Islet precursor cell (in vitro differentiated cells): Measurements from ENCODE around the gene NTSR1.
A peak's percentile ranks its signal among the peaks of the same experiment; 100 is the strongest.

Source experiments
- DNase-seq: peaks from one replicate; pipeline ENCODE4 v3.0.0-alpha.2; 2018

NTSR1 gene

GRCh38 chr20:62694868-62695267 is 13.8 kb upstream of the NTSR1 start:
- no peak for DNase-seq

GRCh38 chr20:62695448-62696414 is 12.9 kb upstream of the NTSR1 start:
- no peak for DNase-seq

GRCh38 chr20:62696434-62696957 is 12.1 kb upstream of the NTSR1 start:
- no peak for DNase-seq

DNA sequence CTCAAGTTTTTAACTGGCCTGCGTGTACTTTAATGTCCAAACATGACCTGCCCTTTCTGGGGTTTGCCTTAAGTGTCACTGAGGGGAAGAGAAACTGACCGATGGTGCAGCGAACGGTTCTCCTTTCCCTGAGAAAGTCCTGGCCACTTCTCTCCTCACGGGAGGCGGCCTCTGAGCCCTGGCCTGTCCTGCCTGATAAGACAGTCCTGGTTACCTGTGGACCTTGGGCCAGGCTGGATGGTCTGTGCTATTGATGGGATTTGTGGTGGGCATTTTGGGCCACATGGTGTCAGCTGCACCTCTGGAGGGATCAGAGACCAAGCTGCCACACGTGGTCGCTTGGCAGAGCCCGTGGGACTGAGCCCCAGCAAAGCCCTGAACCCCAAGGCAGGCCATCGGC is 11.6 kb upstream of the NTSR1 start:
- no peak for DNase-seq

GRCh38 chr20:62697468-62697912 is 11.1 kb upstream of the NTSR1 start:
- no peak for DNase-seq

DNA sequence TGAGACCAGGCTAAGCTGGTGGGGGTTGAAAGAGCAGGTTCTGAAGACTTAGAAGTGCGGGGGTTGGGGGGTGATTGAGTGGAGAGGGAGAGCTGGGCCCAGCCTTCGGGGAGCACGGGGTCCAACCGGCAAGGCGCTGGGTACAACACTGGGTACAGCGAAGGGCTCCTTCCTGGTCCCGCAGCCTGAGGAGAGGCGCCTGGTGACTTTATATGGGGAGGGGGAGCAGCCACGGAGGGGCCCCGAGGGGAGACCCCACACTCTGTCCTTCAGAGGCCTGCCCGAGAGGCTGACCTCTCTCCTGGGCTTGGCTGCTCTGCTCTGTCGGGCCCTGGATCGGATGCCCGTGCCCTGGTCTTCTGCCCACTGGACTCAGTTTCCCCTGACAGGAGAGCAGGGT is 10.4 kb upstream of the NTSR1 start:
- no peak for DNase-seq

- no peak for DNase-seq
These were observed 9.3 kb upstream of the NTSR1 start for GRCh38 chr20:62699296-62699695.

DNA sequence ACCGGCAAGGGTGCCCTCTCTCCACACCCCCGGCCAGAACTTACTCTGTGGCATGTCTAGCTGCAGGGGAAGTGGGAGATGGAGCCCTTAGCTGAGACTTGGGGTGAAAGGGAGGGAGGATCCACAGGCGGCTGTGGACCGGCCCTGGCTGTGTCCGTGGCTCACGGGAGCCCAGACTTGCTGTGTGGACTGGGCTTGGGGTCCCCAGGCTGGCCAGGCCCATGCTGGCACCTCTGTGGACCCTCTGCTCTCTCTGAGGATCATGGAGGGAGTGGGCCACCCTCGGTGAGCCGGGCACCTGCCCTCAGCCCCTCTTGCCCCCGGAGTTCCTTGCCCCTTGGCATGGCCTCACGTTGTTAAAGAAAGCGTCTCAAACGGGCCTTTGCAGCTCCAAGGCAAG is 8.9 kb upstream of the NTSR1 start:
- no peak for DNase-seq

GRCh38 chr20:62700261-62700930 is 8.2 kb upstream of the NTSR1 start:
- DNase-seq: no peak

GRCh38 chr20:62701161-62702012 is 7.2 kb upstream of the NTSR1 start:
- DNase-seq: no peak

DNA sequence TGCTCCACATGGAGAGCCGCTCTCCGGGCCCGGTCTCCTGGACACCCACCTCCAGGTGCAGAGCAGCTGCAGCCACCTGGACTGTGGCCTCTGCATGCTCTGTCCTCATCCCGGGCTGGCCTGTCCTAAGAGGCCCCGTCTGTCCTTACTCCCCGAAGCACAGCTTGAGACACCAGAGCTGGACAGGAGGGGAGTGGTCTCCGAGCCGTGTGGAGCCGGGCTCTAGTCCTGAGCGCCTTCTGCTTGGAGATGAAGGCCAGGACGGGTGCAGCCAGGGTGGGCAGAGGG is 6.7 kb upstream of the NTSR1 start:
- DNase-seq: no peak

DNA sequence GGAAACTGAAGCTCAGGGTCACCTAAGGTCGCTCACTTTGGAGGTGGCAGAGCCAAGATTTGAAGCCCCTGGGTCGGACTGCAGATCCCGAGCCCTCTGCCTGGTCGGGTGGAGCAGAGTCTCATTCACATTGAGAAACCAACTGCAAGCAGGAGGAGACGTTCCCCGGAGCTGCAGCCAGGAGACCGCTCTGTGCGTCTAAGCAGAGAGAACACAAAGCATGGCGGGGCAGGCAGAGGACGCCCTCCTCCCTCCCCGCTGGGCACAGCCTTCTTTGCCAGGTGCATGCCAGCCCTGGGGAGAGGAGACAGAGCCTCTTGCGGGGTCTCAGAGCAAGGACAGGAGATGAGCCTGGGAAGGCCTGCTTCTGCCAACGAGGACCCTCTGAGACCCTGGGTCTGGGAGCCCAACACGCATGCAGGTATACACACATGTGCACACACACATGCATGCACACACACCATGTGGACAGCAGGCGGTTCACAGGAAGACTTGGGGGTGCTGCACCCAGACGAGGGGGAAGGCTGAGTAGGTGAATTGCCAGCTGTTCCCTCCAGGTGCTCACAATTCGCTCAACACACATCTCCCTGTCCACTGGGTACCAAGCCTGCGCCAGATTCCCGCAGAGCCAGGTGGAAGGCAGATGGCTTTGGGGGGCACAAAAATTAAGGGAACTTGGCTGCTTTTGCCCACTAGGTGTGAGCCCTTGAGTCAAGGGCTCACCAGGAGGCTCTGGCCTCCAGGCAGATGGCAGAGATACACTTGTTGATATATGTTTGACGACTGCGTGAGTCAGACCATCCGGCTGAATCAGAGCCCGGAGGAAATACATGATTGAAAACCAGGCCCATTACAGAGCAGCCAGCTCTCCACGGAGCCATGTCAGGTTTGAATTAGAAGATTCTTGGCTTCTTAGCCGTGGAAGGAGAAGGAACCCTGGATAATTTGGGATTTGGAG is 5.5 kb upstream of the NTSR1 start:
- peak; percentile 80 for DNase-seq

DNA sequence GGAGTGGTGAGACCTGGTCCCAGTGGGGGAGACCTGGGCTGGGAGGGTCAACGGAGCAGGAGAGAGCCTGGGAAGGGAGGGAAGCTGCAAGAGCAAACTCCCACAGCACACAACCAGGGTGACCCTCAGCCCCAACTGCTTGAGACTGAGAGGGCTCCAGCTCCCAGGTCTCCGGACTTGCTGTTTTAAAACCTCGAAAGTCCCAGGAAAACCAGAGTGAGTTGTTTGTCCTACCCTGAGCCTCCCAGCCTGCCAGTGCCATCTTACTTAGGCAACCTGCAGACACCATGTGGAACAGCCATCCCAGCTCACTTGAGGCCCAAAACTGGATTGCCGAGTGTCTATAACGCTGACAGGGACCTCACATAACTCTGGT is 4.8 kb upstream of the NTSR1 start:
- no peak for DNase-seq

DNA sequence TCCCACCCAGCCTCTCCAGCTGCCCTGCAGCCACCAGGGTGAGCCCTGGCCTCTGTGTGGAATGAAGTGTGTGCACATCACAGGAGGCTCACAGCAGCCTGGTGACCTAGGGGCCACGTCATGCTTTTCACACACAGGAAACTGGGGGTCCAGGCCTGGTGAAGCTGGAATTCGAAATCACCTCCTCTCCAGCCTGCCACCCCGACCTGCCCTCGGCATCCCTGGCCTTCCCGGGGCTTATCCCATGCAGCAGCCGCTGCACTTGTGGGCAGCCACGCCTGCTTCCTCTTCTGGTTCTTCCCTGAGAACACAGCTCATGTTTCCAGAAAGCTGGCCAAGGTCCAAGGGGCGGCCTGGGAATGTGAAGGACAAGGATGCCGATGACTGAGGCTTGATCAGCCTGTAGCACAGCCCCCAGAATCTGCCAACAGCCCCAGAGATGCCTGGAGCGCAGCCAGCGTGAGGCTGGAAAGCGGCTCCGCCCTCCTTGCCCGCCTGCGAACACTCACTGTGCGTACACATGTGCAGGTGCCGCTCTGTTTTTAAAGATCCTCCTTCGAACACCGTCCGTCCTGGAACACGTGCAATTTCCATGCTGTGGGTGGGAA is 4.2 kb upstream of the NTSR1 start:
- DNase-seq: no peak

DNA sequence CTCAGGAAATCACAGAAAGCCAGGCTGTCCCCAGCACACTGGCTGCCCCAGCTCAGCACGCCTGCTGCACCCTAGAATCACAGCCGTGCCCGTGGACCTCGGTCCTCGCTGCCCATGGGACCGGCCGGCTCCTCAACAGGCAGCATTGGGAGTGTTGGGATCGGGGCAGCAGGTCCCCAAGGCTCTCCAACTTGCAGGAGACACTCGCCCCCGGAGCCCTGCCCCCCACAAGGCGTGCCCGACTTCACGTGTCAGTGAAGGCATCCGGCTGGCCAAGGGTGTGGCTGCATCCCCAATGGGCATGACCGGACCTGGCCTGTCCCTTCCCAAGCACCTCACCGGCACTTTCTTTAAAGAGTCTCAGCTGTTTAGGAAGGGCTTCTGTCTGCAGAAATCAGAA is 3.0 kb upstream of the NTSR1 start:
- DNase-seq: no peak

GRCh38 chr20:62706344-62706743 is 2.3 kb upstream of the NTSR1 start:
- no peak for DNase-seq

GRCh38 chr20:62706857-62707256 is 1.8 kb upstream of the NTSR1 start:
- DNase-seq: no peak

DNA sequence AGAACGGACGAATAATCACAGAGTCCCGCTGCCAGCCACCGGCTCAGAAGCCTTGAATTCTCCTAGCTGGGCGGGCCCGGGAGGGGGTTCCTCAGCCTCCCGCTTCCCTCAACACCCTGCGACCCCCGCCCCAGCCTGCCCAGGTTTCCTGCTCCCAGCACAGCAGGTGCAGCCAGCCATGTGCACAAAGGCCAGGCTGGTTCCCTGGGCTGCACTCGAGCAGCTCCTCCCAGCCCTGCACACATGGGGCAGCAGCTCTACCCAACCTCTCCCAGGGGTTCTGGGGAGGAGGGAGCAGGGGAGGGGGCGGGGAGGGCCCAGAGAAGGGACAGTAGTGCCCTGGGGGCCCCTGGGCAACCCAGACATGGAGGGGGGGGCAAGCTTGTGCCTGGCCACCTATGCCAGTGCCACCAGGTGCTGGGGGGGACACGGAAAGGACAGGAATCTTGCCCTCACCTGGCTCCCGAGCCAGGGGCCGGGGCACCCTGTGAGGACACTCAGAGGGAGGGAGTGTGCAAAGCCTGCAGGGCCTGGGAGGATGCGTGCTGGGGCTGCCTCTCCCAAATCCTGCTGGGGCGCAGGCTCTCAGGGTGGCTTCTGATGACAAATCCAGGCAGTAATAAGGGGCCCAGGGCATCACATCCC is 1.2 kb upstream of the NTSR1 start:
- DNase-seq: no peak

- no peak for DNase-seq
These were observed 615 bp upstream of the NTSR1 start for GRCh38 chr20:62707921-62708521.

GRCh38 chr20:62709537-62709905 is 885 bp downstream of the NTSR1 start:
- DNase-seq: no peak
